Osteoblast (primary cell): Measurements from ENCODE around the gene TMEM164. TPM values are rescaled to one million over a fixed set of nuclear protein-coding genes. Genes with fewer than 3 reads are reported as not detected.
A peak's percentile ranks its signal among the peaks of the same experiment; 100 is the strongest.

Experiments used
- DNase-seq: peaks from one replicate; pipeline ENCODE4 v3.0.0; 2011; ENCODE audit warnings: low spot score, mixed read lengths; ENCODE audit not compliant: insufficient read length; ENCODE audit errors: missing footprints
- H2AFZ ChIP-seq: 2 replicates; pipeline ENCODE4 v1.6.0; 2011; ENCODE audit warnings: mild to moderate bottlenecking, low read length
- H3K27ac ChIP-seq: 2 replicates; pipeline ENCODE4 v1.5.1; 2011; ENCODE audit warnings: mild to moderate bottlenecking, low read depth, low read length, moderate library complexity
- H3K27me3 ChIP-seq: 2 replicates; pipeline ENCODE4 v1.6.0; 2012; ENCODE audit warnings: mild to moderate bottlenecking, control low read depth, inconsistent platforms, low read length, moderate library complexity; ENCODE audit not compliant: insufficient read depth
- H3K36me3 ChIP-seq: 2 replicates; pipeline ENCODE4 v1.5.1; 2011; ENCODE audit warnings: mild to moderate bottlenecking, low read length, control low read depth, moderate library complexity; ENCODE audit not compliant: insufficient read depth
- H3K4me1 ChIP-seq: 2 replicates; pipeline ENCODE4 v1.5.1; 2011; ENCODE audit warnings: mild to moderate bottlenecking, low read length, control low read depth, moderate library complexity; ENCODE audit not compliant: insufficient read depth
- H3K4me2 ChIP-seq: 2 replicates; pipeline ENCODE4 v1.6.0; 2011; ENCODE audit warnings: mild to moderate bottlenecking, low read length; ENCODE audit not compliant: insufficient read depth
- H3K4me3 ChIP-seq: fragments of 200-600 bp; sonication (generic); 3 replicates; pipeline ENCODE4 v1.5.1; 2012; ENCODE audit warnings: mild to moderate bottlenecking, low read length, inconsistent platforms; ENCODE audit not compliant: insufficient read depth
- H3K79me2 ChIP-seq: 2 replicates; pipeline ENCODE4 v1.6.0; 2012; ENCODE audit warnings: mild to moderate bottlenecking, low read length, control low read depth, inconsistent platforms; ENCODE audit not compliant: insufficient read depth
- H3K9me3 ChIP-seq: 2 replicates; pipeline ENCODE4 v1.5.1; 2011; ENCODE audit warnings: low read depth, low read length, control low read depth
- H4K20me1 ChIP-seq: 2 replicates; pipeline ENCODE4 v1.6.0; 2012; ENCODE audit warnings: mild to moderate bottlenecking, low read length, control low read depth; ENCODE audit not compliant: insufficient read depth
- CTCF ChIP-seq: IDR thresholded peaks from 2 replicates; pipeline ENCODE4 v1.5.1; 2011; ENCODE audit warnings: mild to moderate bottlenecking, low read depth, low read length, moderate library complexity; ENCODE audit errors: extremely low read depth
- total RNA-seq: library from RNA; depleted of rRNA; stranded (reverse); fragments of >200 nt; gene quantifications from 2 replicates; pipeline ENCODE4 v1.2.3, GENCODE V29; 2012

Gene TMEM164
- total RNA-seq, 1 donor, result 7.6 TPM

- Histone ChIP-seq H3K4me2 (no peak overlapping the region), H3K9me3 (no peaks in the 10 kb centered on the region), H4K20me1 (peaks cover 9% of the 10 kb centered on the region), H2AFZ (no peak overlapping the region), H3K4me3 (no peak overlapping the region), H3K79me2 (no peaks in the 10 kb centered on the region), H3K27ac (no peak overlapping the region), H3K36me3 (no peaks in the 10 kb centered on the region), H3K27me3 (peaks cover 19% of the 10 kb centered on the region), H3K4me1 (no peaks in the 10 kb centered on the region)
- DNase-seq, result no peak
- TF ChIP-seq CTCF, result no peak
Observed at GRCh38 chrX:110015915-110016314, 13.0 kb downstream of the TMEM164 start.

- no peak for DNase-seq
- Histone ChIP-seq H3K9me3 (no peaks in the 10 kb centered on the region), H3K4me1 (peaks cover 11% of the 10 kb centered on the region), H3K79me2 (no peaks in the 10 kb centered on the region), H3K27ac (no peak overlapping the region), H2AFZ (no peak overlapping the region), H3K36me3 (no peaks in the 10 kb centered on the region), H3K4me3 (no peak overlapping the region), H3K4me2 (no peak overlapping the region), H4K20me1 (no peaks in the 10 kb centered on the region), H3K27me3 (peaks cover 14% of the 10 kb centered on the region)
- TF ChIP-seq CTCF, result no peak
Observed at GRCh38 chrX:110020536-110020935, 17.6 kb downstream of the TMEM164 start.

- Histone ChIP-seq H3K9me3 (no peaks in the 10 kb centered on the region), H3K4me2 (no peak overlapping the region), H4K20me1 (no peaks in the 10 kb centered on the region), H3K27me3 (peaks cover 14% of the 10 kb centered on the region), H3K4me3 (no peak overlapping the region), H2AFZ (no peak overlapping the region), H3K36me3 (no peaks in the 10 kb centered on the region), H3K4me1 (peaks cover 14% of the 10 kb centered on the region), H3K27ac (peak overlapping the region; percentile 24), H3K79me2 (no peaks in the 10 kb centered on the region)
- no peak for TF ChIP-seq CTCF
- DNase-seq, result peak; percentile 57
Observed at GRCh38 chrX:110021258-110022022, 18.5 kb downstream of the TMEM164 start.

GRCh38 chrX:110022599-110023448, 19.9 kb downstream of the TMEM164 start:
- H2AFZ ChIP-seq, result no peak overlapping the region
- no peak overlapping the region for H3K27ac ChIP-seq
- peaks cover 8% of the 10 kb centered on the region for H3K27me3 ChIP-seq
- no peak overlapping the region for H3K4me3 ChIP-seq
- no peaks in the 10 kb centered on the region for H3K9me3 ChIP-seq
- H4K20me1 ChIP-seq, result no peaks in the 10 kb centered on the region
- no peaks in the 10 kb centered on the region for H3K79me2 ChIP-seq
- H3K4me1 ChIP-seq, result peaks cover 15% of the 10 kb centered on the region
- no peak for DNase-seq
- H3K36me3 ChIP-seq, result no peaks in the 10 kb centered on the region
- H3K4me2 ChIP-seq, result no peak overlapping the region
- TF ChIP-seq CTCF, result no peak
